ENCODE results near the gene NAIF1.

- TF ChIP-seq CTCF (IDR thresholded peaks at IDR 0.05) (no peak), POLR2A (IDR thresholded peaks at IDR 0.05) (no peak)
Observed at GRCh38 chr9:128066713-128067644, at the start of gene NAIF1.
